GM12865 (cell line): Measurements from ENCODE around the gene ONECUT3.

ENCODE experiments used
- DNase-seq: peaks from one replicate; pipeline ENCODE4 v3.0.0; 2010; ENCODE audit warnings: low read depth
- H3K4me3 ChIP-seq: 2 replicates; pipeline ENCODE4 v1.5.1; 2011; ENCODE audit warnings: mild to moderate bottlenecking, low read depth, low read length, control low read depth
- CTCF ChIP-seq: IDR thresholded peaks from 2 replicates; pipeline ENCODE4 v1.5.1; 2011; ENCODE audit warnings: low read length, control low read depth, low read depth, inconsistent platforms; ENCODE audit not compliant: insufficient read depth; ENCODE audit errors: missing control alignments

ONECUT3 gene

GRCh38 chr19:1779574-1779973 lies 26.3 kb downstream of the ONECUT3 start:
- H3K4me3 ChIP-seq: no peak overlapping the region
- DNase-seq: no peak
- no peak for TF ChIP-seq CTCF

- DNase-seq: peak; percentile 41
- no peak overlapping the region for H3K4me3 ChIP-seq
- TF ChIP-seq CTCF: no peak
Measured at GRCh38 chr19:1780272-1780958, 27.1 kb downstream of the ONECUT3 start.

GRCh38 chr19:1782521-1782920 lies 29.2 kb downstream of the ONECUT3 start:
- no peak overlapping the region for H3K4me3 ChIP-seq
- no peak for TF ChIP-seq CTCF
- no peak for DNase-seq

GRCh38 chr19:1783354-1783753 lies 30.0 kb downstream of the ONECUT3 start:
- TF ChIP-seq CTCF: no peak
- no peak for DNase-seq
- H3K4me3 ChIP-seq: no peak overlapping the region

GRCh38 chr19:1783874-1784273 lies 30.6 kb downstream of the ONECUT3 start:
- no peak overlapping the region for H3K4me3 ChIP-seq
- DNase-seq: no peak
- no peak for TF ChIP-seq CTCF

- TF ChIP-seq CTCF: no peak
- H3K4me3 ChIP-seq: no peak overlapping the region
- no peak for DNase-seq
Measured at GRCh38 chr19:1785310-1785709, 32.0 kb downstream of the ONECUT3 start.

GRCh38 chr19:1786668-1787067 lies 33.4 kb downstream of the ONECUT3 start:
- no peak overlapping the region for H3K4me3 ChIP-seq
- no peak for DNase-seq
- TF ChIP-seq CTCF: no peak
